Sigmoid colon (tissue), 4 donors: ENCODE results near the gene FBF1.

ENCODE experiments used
- CTCF ChIP-seq, 4 experiments: fragments of 450-650 bp in 3 of 4; fragments of 200-600 bp in 1 of 4; IDR thresholded peaks; one replicate each; pipeline ENCODE4 v1.5.1; 2016 to 2019; ENCODE audit warnings: antibody characterized with exemption in 4 of 4, mild to moderate bottlenecking in 3 of 4, moderate library complexity in 2 of 4
- EP300 ChIP-seq, 4 donors: sonication (generic); formaldehyde crosslinking; IDR thresholded peaks; one replicate each; pipeline ENCODE4 v1.6.1; 2017; ENCODE audit warnings: antibody characterized with exemption in 4 of 4
- POLR2A ChIP-seq, 2 donors: fragments of 450-650 bp; IDR thresholded peaks; one replicate each; pipeline ENCODE4 v1.6.1; 2016; ENCODE audit warnings: antibody characterized with exemption in 2 of 2, mild to moderate bottlenecking in 2 of 2, moderate library complexity in 2 of 2
- POLR2AphosphoS5 ChIP-seq, 4 donors: sonication (generic); formaldehyde crosslinking; IDR thresholded peaks; one replicate each; pipeline ENCODE4 v1.6.1; 2017; ENCODE audit warnings: antibody characterized with exemption in 4 of 4

DNA sequence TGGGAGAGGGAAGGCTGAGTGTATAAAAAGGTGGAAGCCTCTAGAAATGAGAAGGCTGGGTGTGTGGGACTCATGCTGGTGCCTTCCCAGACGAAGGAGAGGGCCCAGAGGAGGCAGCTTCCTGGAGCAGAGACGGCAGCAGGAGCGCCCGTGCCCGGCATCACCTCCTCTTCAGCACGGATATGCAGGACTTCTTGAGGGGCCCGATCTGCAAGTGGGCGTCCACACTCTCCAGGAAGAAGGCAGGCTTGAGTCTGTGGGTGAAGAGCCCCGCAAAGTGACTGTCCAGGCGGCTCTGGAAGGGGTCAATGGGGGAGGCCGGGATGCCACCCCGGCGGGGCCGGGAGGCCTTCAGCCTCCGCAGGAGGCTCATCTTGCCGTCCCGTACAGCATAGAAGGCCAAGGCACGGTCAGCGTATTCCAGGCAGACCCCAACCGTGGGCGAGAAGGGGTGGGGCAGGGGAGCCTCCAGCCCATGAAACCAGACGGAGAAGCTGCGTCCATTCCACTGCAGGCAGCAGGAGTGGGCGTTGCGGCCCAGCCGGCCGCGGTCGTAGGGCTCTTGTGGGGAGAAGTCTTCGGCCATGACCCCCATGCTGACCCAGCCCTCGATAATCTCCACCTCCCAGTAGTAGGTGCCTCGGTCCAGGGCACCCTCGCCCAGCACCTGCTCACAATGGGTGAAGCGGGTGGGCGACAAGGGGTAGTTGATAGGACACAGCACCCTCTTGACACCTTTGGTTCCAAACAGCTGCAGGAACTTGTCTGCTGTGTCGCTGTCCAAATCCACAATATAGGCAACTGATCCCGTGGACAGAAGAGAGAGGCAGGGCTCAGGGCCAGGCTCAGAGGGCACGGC, 66.3 kb downstream of the FBF1 start:
- no peak for TF ChIP-seq CTCF (IDR thresholded peaks at IDR 0.05)
- no peak for TF ChIP-seq POLR2AphosphoS5 (IDR thresholded peaks at IDR 0.05)
- no peak for TF ChIP-seq POLR2A (IDR thresholded peaks at IDR 0.05)
- no peak for TF ChIP-seq EP300 (IDR thresholded peaks at IDR 0.05)
